Esophagus squamous epithelium (tissue), 5 donors: Measurements from ENCODE around the gene SH3RF2. TPM values are rescaled to one million over a fixed set of nuclear protein-coding genes. Genes with fewer than 3 reads are reported as not detected.
"Not testable (repeated sequence)": the region's sequence is repeated elsewhere in the genome, so short reads cannot be mapped to it uniquely, and the experiment has no call there.

Source experiments
- DNase-seq: peaks from one replicate; lab custom pipeline; 2025; lab: John Stamatoyannopoulos, UW
- H3K27ac ChIP-seq, 4 donors: fragments of 200-600 bp; sonication (generic); one replicate each; pipeline ENCODE4 v1.5.1; 2016 to 2019; ENCODE audit warnings: mild to moderate bottlenecking in 1 of 4
- H3K27me3 ChIP-seq, 4 donors: fragments of 200-600 bp; sonication (generic); 1 replicate in 3 of 4; 2 replicates in 1 of 4; pipeline versions ENCODE4 v1.5.1 to v1.6.0; 2017 to 2021; ENCODE audit warnings: antibody characterized with exemption in 1 of 4
- H3K36me3 ChIP-seq, 3 donors: fragments of 200-600 bp; sonication (generic); one replicate each; pipeline ENCODE4 v1.5.1; 2016 to 2019
- H3K4me1 ChIP-seq, 3 donors: fragments of 200-600 bp; sonication (generic); one replicate each; pipeline ENCODE4 v1.5.1; 2017 to 2019
- H3K4me3 ChIP-seq, 4 donors: fragments of 200-600 bp; sonication (generic); 1 replicate in 3 of 4; 2 replicates in 1 of 4; pipeline ENCODE4 v1.5.1; 2016 to 2019; ENCODE audit warnings: mild to moderate bottlenecking in 2 of 4, moderate library complexity in 1 of 4
- H3K9me3 ChIP-seq, 3 donors: fragments of 200-600 bp; sonication (generic); one replicate each; pipeline ENCODE4 v1.5.1; 2016 to 2019
- CTCF ChIP-seq, 6 experiments: fragments of 450-650 bp in 4 of 6; fragments of 200-600 bp in 2 of 6; sonication (generic) in 2 of 6; IDR thresholded peaks; one replicate each; pipeline ENCODE4 v1.5.1; 2016 to 2019; ENCODE audit warnings: antibody characterized with exemption in 6 of 6, mild to moderate bottlenecking in 4 of 6, moderate library complexity in 4 of 6
- POLR2A ChIP-seq, 4 donors: fragments of 450-650 bp; IDR thresholded peaks; one replicate each; pipeline ENCODE4 v1.6.1; 2017; ENCODE audit warnings: antibody characterized with exemption in 4 of 4, mild to moderate bottlenecking in 4 of 4, moderate library complexity in 3 of 4
- WGBS, 2 donors: methylation state at CpG; one replicate each; pipeline ENCODE4 v1.1.5; 2018; 5-methylcytosine and 5-hydroxymethylcytosine counted together
- intact Hi-C: fragments of 100-400 bp; cut with DNase I; formaldehyde crosslinking; loops from one replicate; pipeline ENCODE4 v1.15.0; 2022
- total RNA-seq, 4 donors: library from RNA; depleted of rRNA; stranded (reverse); fragments of >200 nt; gene quantifications; one replicate each; pipeline ENCODE4 v1.1.0, GENCODE V29; 2016
- donor health status: DM: yes; HTN: yes; CAD: no.

SH3RF2 gene
- total RNA-seq, 4 donors from 2014 or later, result 33.4 to 63.1 (median 59.1) TPM

GRCh38 chr5:145987856-145988255 lies 51.5 kb downstream of the SH3RF2 start:
- 62 to 86% methylated on average over 1 of the region's 1 CpG for WGBS, 2 donors
- no peak overlapping the region for H3K27ac ChIP-seq
- peaks cover 0 to 18% (median under 1%) of the 10 kb centered on the region in 3 donors for H3K4me1 ChIP-seq
- H3K4me3 ChIP-seq, result no peak overlapping the region
- TF ChIP-seq POLR2A (IDR thresholded peaks at IDR 0.05) (no peak), CTCF (IDR thresholded peaks at IDR 0.05) (no peak)
- no peaks in the 10 kb centered on the region for H3K9me3 ChIP-seq
- H3K36me3 ChIP-seq, result peaks cover 0 to 27% (median 0%) of the 10 kb centered on the region in 3 donors
- H3K27me3 ChIP-seq, result no peaks in the 10 kb centered on the region
- DNase-seq, result no peak
- intact Hi-C loops, result no loop called here

- Histone ChIP-seq H3K9me3 (peaks cover 0 to 10% (median 7%) of the 10 kb centered on the region in 3 donors), H3K27me3 (no peaks in the 10 kb centered on the region), H3K4me1 (peaks cover 0 to 7% (median 0%) of the 10 kb centered on the region in 3 donors), H3K4me3 (no peak overlapping the region), H3K27ac (no peak overlapping the region), H3K36me3 (peaks cover 0 to 39% (median 0%) of the 10 kb centered on the region in 3 donors)
- WGBS, 2 donors, result 46 to 62% methylated on average over 2 of the region's 2 CpGs
- no peak for TF ChIP-seq POLR2A (IDR thresholded peaks at IDR 0.05)
- no peak for TF ChIP-seq CTCF (IDR thresholded peaks at IDR 0.05)
- intact Hi-C loops, result no loop called here
- DNase-seq, result no peak
These were observed 52.6 kb downstream of the SH3RF2 start for GRCh38 chr5:145988993-145989392.

- H3K36me3 ChIP-seq, result peaks cover 0 to 43% (median 0%) of the 10 kb centered on the region in 3 donors
- peaks cover 0 to 10% (median 7%) of the 10 kb centered on the region in 3 donors for H3K9me3 ChIP-seq
- DNase-seq, result no peak
- no peak overlapping the region for H3K27ac ChIP-seq
- H3K4me1 ChIP-seq, result peaks cover 0 to 3% (median 0%) of the 10 kb centered on the region in 3 donors
- intact Hi-C loops, result no loop called here
- TF ChIP-seq POLR2A (IDR thresholded peaks at IDR 0.05), result no peak
- TF ChIP-seq CTCF (IDR thresholded peaks at IDR 0.05), result no peak
- WGBS, 2 donors, result 69 to 85% methylated on average over 2 of the region's 2 CpGs
- H3K4me3 ChIP-seq, result no peak overlapping the region
- no peaks in the 10 kb centered on the region for H3K27me3 ChIP-seq
These were observed 53.0 kb downstream of the SH3RF2 start for GRCh38 chr5:145989428-145989827.

- Histone ChIP-seq H3K27ac (no peak overlapping the region), H3K36me3 (peaks cover 0 to 45% (median 0%) of the 10 kb centered on the region in 3 donors), H3K27me3 (no peaks in the 10 kb centered on the region), H3K4me1 (no peaks in the 10 kb centered on the region), H3K4me3 (no peak overlapping the region), H3K9me3 (peaks cover 0 to 10% (median 7%) of the 10 kb centered on the region in 3 donors)
- no peak for TF ChIP-seq POLR2A (IDR thresholded peaks at IDR 0.05)
- no peak for TF ChIP-seq CTCF (IDR thresholded peaks at IDR 0.05)
- no peak for DNase-seq
- intact Hi-C loops, result no loop called here
- WGBS, 2 donors, result 71 to 91% methylated on average over 1 to 2 of the region's 2 CpGs
These were observed 53.8 kb downstream of the SH3RF2 start for GRCh38 chr5:145990170-145990569.

- H3K9me3 ChIP-seq, result peaks cover 0 to 10% (median 7%) of the 10 kb centered on the region in 3 donors
- H3K4me1 ChIP-seq, result peaks cover 0 to 6% (median 0%) of the 10 kb centered on the region in 3 donors
- no peak for TF ChIP-seq CTCF (IDR thresholded peaks at IDR 0.05)
- TF ChIP-seq POLR2A (IDR thresholded peaks at IDR 0.05), result no peak
- H3K36me3 ChIP-seq, result peaks cover 0 to 43% (median 0%) of the 10 kb centered on the region in 3 donors
- no peak overlapping the region for H3K27ac ChIP-seq
- intact Hi-C loops, result no loop called here
- 57 to 81% methylated on average over 3 of the region's 3 CpGs for WGBS, 2 donors
- no peak for DNase-seq
- no peaks in the 10 kb centered on the region for H3K27me3 ChIP-seq
- H3K4me3 ChIP-seq, result no peak overlapping the region
These were observed 54.7 kb downstream of the SH3RF2 start for GRCh38 chr5:145991044-145991575.

GRCh38 chr5:145993538-145993937 lies 57.2 kb downstream of the SH3RF2 start:
- intact Hi-C loops, DNase-seq, H3K27ac ChIP-seq, H3K27me3 ChIP-seq, H3K4me3 ChIP-seq: not testable (repeated sequence)
- WGBS, 2 donors, result 84 to 93% methylated on average over 2 to 4 of the region's 4 CpGs
- H3K4me1 ChIP-seq, result peaks cover 0 to 11% (median 0%) of the 10 kb centered on the region in 3 donors
- peaks cover 0 to 39% (median 0%) of the 10 kb centered on the region in 3 donors for H3K36me3 ChIP-seq
- H3K9me3 ChIP-seq, result peaks cover 0 to 10% (median 7%) of the 10 kb centered on the region in 3 donors
